ENCODE results near the gene ASB5. TPM values are rescaled to one million over a fixed set of nuclear protein-coding genes. Genes with fewer than 3 reads are reported as not detected.

The ASB5 gene
- total RNA-seq, 1 experiment from 2014 or later: not detected

GRCh38 chr4:176186067-176186466, 83.0 kb downstream of the ASB5 start (continued):
- no peak for TF ChIP-seq REST (IDR thresholded peaks at IDR 0.05; ENCODE audit: low read depth)
- TF ChIP-seq ZFX (IDR thresholded peaks at IDR 0.05): no peak
- TF ChIP-seq EZH2phosphoT487 (IDR thresholded peaks at IDR 0.05; ENCODE audit: borderline replicate concordance): no peak

- Histone ChIP-seq H2AFZ (ENCODE audit: low read depth, low read length, poor library complexity, severe bottlenecking) (peak overlapping the region; percentile 77), H3K27me3 (ENCODE audit: insufficient read depth, low read length) (no peaks in the 10 kb centered on the region), H3K79me2 (ENCODE audit: insufficient read depth, low read length) (no peaks in the 10 kb centered on the region), H3K4me2 (ENCODE audit: low read length) (no peak overlapping the region), H3K9ac (ENCODE audit: low read length) (no peak overlapping the region), H3K4me1 (ENCODE audit: control insufficient read depth in 1 of 2, insufficient read depth in 2 of 2, low read length in 2 of 2) (peaks cover 0 to 19% of the 10 kb centered on the region in 2 experiments; a peak in 2 of 4 replicates), H3K27ac (ENCODE audit: low read depth, low read length) (no peak overlapping the region), H3K9me2 (ENCODE audit: insufficient read depth) (no peaks in the 10 kb centered on the region), H3K36me3 (ENCODE audit: control insufficient read depth in 1 of 2, insufficient read depth in 2 of 2, low read length in 2 of 2) (no peaks in the 10 kb centered on the region), H3K4me3 (replicated peaks in 1 of 2; ENCODE audit: low read depth in 1 of 2, low read length in 2 of 2) (no peak overlapping the region), H3K9me3 (ENCODE audit: control insufficient read depth in 1 of 2, insufficient read depth in 1 of 2, low read depth in 1 of 2, low read length in 2 of 2) (no peaks in the 10 kb centered on the region), H4K20me1 (ENCODE audit: insufficient read depth) (no peaks in the 10 kb centered on the region)
- no TSS peak for BruUV-seq (replicated peaks)
- TF ChIP-seq RAD21 (IDR thresholded peaks at IDR 0.05; ENCODE audit: low read depth) (no peak), CBX3 (IDR thresholded peaks at IDR 0.05; ENCODE audit: low read depth) (no peak), EZH2 (IDR thresholded peaks at IDR 0.05) (no peak), SP1 (IDR thresholded peaks at IDR 0.05; ENCODE audit: low read depth) (no peak), CEBPB (IDR thresholded peaks at IDR 0.05; ENCODE audit: low read depth) (peak; percentile 51), FOSL1 (IDR thresholded peaks at IDR 0.05; ENCODE audit: low read depth) (no peak)
- POLR2A ChIA-PET: no interaction called here
- CTCF ChIA-PET: no interaction called here
- RAD21 ChIA-PET (ENCODE audit: low non-redundant PET in 1 of 2, low total read pairs in 2 of 2, uncharacterized antibody in 2 of 2, unreplicated experiment in 2 of 2): no interaction called here
- DNase-seq (ENCODE audit: low read depth, low spot score): no peak
- intact Hi-C loops (cut with micrococcal nuclease): no loop called here
- no peak for ATAC-seq
These were observed 84.0 kb downstream of the ASB5 start for GRCh38 chr4:176185051-176185450.

Other genes with a start within 250 kb of the ASB5 start
- gene WDR17, start 203.4 kb downstream of the ASB5 start, total RNA-seq (2021; ENCODE audit: unreplicated experiment): 0.20 TPM
- gene SPATA4, start 73.6 kb downstream of the ASB5 start, total RNA-seq (2021; ENCODE audit: unreplicated experiment): 0.20 TPM
- gene SPCS3, start 50.7 kb upstream of the ASB5 start, total RNA-seq (2021; ENCODE audit: unreplicated experiment): 135 TPM